Anterior cingulate cortex (tissue), 58 donors: Measurements from ENCODE around the gene MYO1B.

Experiments used
- DNase-seq, 58 donors: peaks; one replicate each; lab custom pipeline; 2025; lab: John Stamatoyannopoulos, UW

MYO1B gene

GRCh38 chr2:191295088-191295487, 49.9 kb downstream of the MYO1B start:
- no peak for DNase-seq

GRCh38 chr2:191296083-191297006, 51.1 kb downstream of the MYO1B start:
- DNase-seq: no peak

- no peak for DNase-seq
Measured at GRCh38 chr2:191297033-191297432, 51.8 kb downstream of the MYO1B start.

GRCh38 chr2:191298306-191298705, 53.1 kb downstream of the MYO1B start:
- no peak for DNase-seq

GRCh38 chr2:191299010-191299409, 53.8 kb downstream of the MYO1B start:
- no peak for DNase-seq

GRCh38 chr2:191299866-191300265, 54.7 kb downstream of the MYO1B start:
- no peak for DNase-seq

- DNase-seq: no peak
Measured at GRCh38 chr2:191301971-191302370, 56.8 kb downstream of the MYO1B start.

GRCh38 chr2:191302459-191303139, 57.4 kb downstream of the MYO1B start:
- no peak for DNase-seq

- no peak for DNase-seq
Measured at GRCh38 chr2:191303140-191304005, 58.2 kb downstream of the MYO1B start.

GRCh38 chr2:191304939-191305875, 60.0 kb downstream of the MYO1B start:
- DNase-seq: peak in 1 of 58 donors; percentile 14

- no peak for DNase-seq
Measured at GRCh38 chr2:191308026-191308425, 62.8 kb downstream of the MYO1B start.

- no peak for DNase-seq
Measured at GRCh38 chr2:191311156-191311555, 66.0 kb downstream of the MYO1B start.

- no peak for DNase-seq
Measured at GRCh38 chr2:191311627-191312026, 66.4 kb downstream of the MYO1B start.

GRCh38 chr2:191312163-191312562, 67.0 kb downstream of the MYO1B start:
- DNase-seq: no peak

- no peak for DNase-seq
Measured at GRCh38 chr2:191312662-191313061, 67.5 kb downstream of the MYO1B start.

- DNase-seq: no peak
Measured at GRCh38 chr2:191314697-191315364, 69.6 kb downstream of the MYO1B start.

GRCh38 chr2:191315365-191315752, 70.2 kb downstream of the MYO1B start:
- no peak for DNase-seq

- DNase-seq: no peak
Measured at GRCh38 chr2:191316246-191316994, 71.2 kb downstream of the MYO1B start.
